Activated CD4-positive, alpha-beta T cell treated with anti-CD3 and anti-CD28 coated beads, Interleukin-2, amount 10 ng/mL, durations not matched to agents 24 days and 14 days (primary cell): Measurements from ENCODE around the gene BLCAP. TPM values are rescaled to one million over a fixed set of nuclear protein-coding genes. Genes with fewer than 3 reads are reported as not detected.

Experiments
- total RNA-seq: library from RNA; stranded (reverse); gene quantifications from 2 replicates; pipeline ENCODE4 v1.2.3, GENCODE V29; 2022

BLCAP gene
- total RNA-seq, 1 donor from 2014 or later, result 31.7 TPM

Other genes starting within 250 kb of the BLCAP start
- gene MANBAL, start 238.2 kb downstream of the BLCAP start, total RNA-seq, result 13.4 and 13.7 TPM in 2 replicates
- gene SRC, start 181.7 kb downstream of the BLCAP start, total RNA-seq, result 3.6 and 5.4 TPM in 2 replicates
- gene NNAT, start 6.6 kb downstream of the BLCAP start, total RNA-seq, result 0.16 TPM in 1 of 2 replicates, not detected in the other
- gene CTNNBL1, start 166.2 kb upstream of the BLCAP start, total RNA-seq, result 97.9 and 105 TPM in 2 replicates